Right lobe of liver (tissue), 4 donors: ENCODE data around the gene LSMEM2.

Experiments used
- POLR2A ChIP-seq: fragments of 450-650 bp; IDR thresholded peaks from one replicate; pipeline ENCODE4 v1.6.1; 2017; ENCODE audit warnings: antibody characterized with exemption, mild to moderate bottlenecking
- TF ChIP-seq, protein P1 (sequence below), 4 donors: fragments of 200-600 bp in 3 of 4; fragments of 450-650 bp in 1 of 4; IDR thresholded peaks; one replicate each; pipeline versions ENCODE4 v1.5.1 to v1.8.0; 2016 to 2022; ENCODE audit warnings: antibody characterized with exemption in 4 of 4, mild to moderate bottlenecking in 2 of 4
- donor health status: DM: no; HTN: no; CAD: no.
- donor health status: DM: no; HTN: no; CAD: no.
- donor health status: DM: no; HTN: yes; CAD: no.

DNA sequence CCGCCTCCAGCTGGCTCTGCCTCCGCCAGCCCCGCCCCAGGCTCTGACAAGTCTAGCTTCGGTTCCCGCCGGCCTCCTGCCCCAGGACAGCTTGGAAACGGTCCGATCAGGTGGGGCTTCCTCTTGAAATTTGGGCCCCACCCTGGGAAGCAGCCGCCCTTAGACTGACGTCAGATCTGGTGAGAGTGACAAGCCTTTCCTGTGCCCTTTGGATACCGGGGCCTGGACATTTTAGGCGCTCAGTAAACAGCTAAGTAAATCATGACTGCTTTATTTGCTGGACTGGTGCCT, 20.7 kb downstream of the LSMEM2 start:
- TF ChIP-seq, protein P1, sequence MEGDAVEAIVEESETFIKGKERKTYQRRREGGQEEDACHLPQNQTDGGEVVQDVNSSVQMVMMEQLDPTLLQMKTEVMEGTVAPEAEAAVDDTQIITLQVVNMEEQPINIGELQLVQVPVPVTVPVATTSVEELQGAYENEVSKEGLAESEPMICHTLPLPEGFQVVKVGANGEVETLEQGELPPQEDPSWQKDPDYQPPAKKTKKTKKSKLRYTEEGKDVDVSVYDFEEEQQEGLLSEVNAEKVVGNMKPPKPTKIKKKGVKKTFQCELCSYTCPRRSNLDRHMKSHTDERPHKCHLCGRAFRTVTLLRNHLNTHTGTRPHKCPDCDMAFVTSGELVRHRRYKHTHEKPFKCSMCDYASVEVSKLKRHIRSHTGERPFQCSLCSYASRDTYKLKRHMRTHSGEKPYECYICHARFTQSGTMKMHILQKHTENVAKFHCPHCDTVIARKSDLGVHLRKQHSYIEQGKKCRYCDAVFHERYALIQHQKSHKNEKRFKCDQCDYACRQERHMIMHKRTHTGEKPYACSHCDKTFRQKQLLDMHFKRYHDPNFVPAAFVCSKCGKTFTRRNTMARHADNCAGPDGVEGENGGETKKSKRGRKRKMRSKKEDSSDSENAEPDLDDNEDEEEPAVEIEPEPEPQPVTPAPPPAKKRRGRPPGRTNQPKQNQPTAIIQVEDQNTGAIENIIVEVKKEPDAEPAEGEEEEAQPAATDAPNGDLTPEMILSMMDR (IDR thresholded peaks at IDR 0.05): no peak
- no peak for TF ChIP-seq POLR2A
